Fibroblast of lung (primary cell): ENCODE measurements around the gene RPL37A. TPM values are rescaled to one million over a fixed set of nuclear protein-coding genes. Genes with fewer than 3 reads are reported as not detected.

Experiments
- DNase-seq, 2 donors: peaks; one replicate each; pipeline versions ENCODE4 v3.0.0 to v3.0.0-alpha.2; 2010; ENCODE audit warnings: low read depth in 2 of 2
- H2AFZ ChIP-seq: 2 replicates; pipeline ENCODE4 v1.5.1; 2012; ENCODE audit warnings: low read length, control low read depth, inconsistent platforms
- H3K27ac ChIP-seq: 2 replicates; pipeline ENCODE4 v1.5.1; 2011; ENCODE audit warnings: low read length, control low read depth; ENCODE audit not compliant: insufficient read depth
- H3K27me3 ChIP-seq: 2 replicates; pipeline ENCODE4 v1.5.1; 2011; ENCODE audit warnings: mild to moderate bottlenecking, low read length; ENCODE audit not compliant: control insufficient read depth, insufficient read depth
- H3K36me3 ChIP-seq: 2 replicates; pipeline ENCODE4 v1.5.1; 2011; ENCODE audit warnings: low read length; ENCODE audit not compliant: control insufficient read depth, insufficient read depth
- H3K4me1 ChIP-seq: 2 replicates; pipeline ENCODE4 v1.5.1; 2011; ENCODE audit warnings: low read length; ENCODE audit not compliant: control insufficient read depth, insufficient read depth; ENCODE audit errors: extremely low read depth
- H3K4me2 ChIP-seq: 2 replicates; pipeline ENCODE4 v1.5.1; 2011; ENCODE audit warnings: low read length, control low read depth; ENCODE audit not compliant: insufficient read depth; ENCODE audit errors: extremely low read depth
- H3K4me3 ChIP-seq, 4 experiments: fragments of 200-600 bp in 1 of 4; sonication (generic) in 1 of 4; replicated peaks in 1 of 4; 2 replicates each; pipeline ENCODE4 v1.5.1; 2011 to 2016; ENCODE audit warnings: low read length in 4 of 4, low read depth in 3 of 4, mild to moderate bottlenecking in 3 of 4, control low read depth in 2 of 4, inconsistent platforms in 1 of 4, mixed read lengths in 1 of 4; ENCODE audit not compliant: insufficient read depth in 1 of 4; ENCODE audit errors: control extremely low read depth in 1 of 4
- H3K79me2 ChIP-seq: 2 replicates; pipeline ENCODE4 v1.5.1; 2012; ENCODE audit warnings: mild to moderate bottlenecking, low read length, inconsistent platforms; ENCODE audit not compliant: control insufficient read depth, insufficient read depth
- H3K9ac ChIP-seq: 2 replicates; pipeline ENCODE4 v1.5.1; 2011; ENCODE audit warnings: mild to moderate bottlenecking, low read length, control low read depth; ENCODE audit not compliant: insufficient read depth
- H3K9me3 ChIP-seq: 2 replicates; pipeline ENCODE4 v1.5.1; 2012; ENCODE audit warnings: low read depth, low read length; ENCODE audit not compliant: control insufficient read depth, insufficient read depth
- H4K20me1 ChIP-seq: 2 replicates; pipeline ENCODE4 v1.5.1; 2011; ENCODE audit warnings: low read length; ENCODE audit not compliant: control insufficient read depth, insufficient read depth; ENCODE audit errors: extremely low read depth
- CTCF ChIP-seq, 2 donors: IDR thresholded peaks in 1 of 2; conservative IDR thresholded peaks in 1 of 2; 1 replicate in 1 of 2; 2 replicates in 1 of 2; pipeline ENCODE4 v1.5.1; 2011 to 2012; ENCODE audit warnings: low read length in 2 of 2, control low read depth in 1 of 2, inconsistent platforms in 1 of 2, low read depth in 1 of 2, mild to moderate bottlenecking in 1 of 2
- EZH2 ChIP-seq: IDR thresholded peaks from 2 replicates; pipeline ENCODE4 v1.5.1; 2012; ENCODE audit warnings: low read length, control low read depth, mild to moderate bottlenecking; ENCODE audit errors: missing control alignments
- polyA plus RNA-seq, 2 donors: library from polyadenylated mRNA; depleted of rRNA in 1 of 2; stranded (reverse) in 1 of 2; unstranded in 1 of 2; fragments of >200 nt; gene quantifications; 2 replicates each; pipeline ENCODE4 v1.2.1, GENCODE V29; 2011 to 2012; ENCODE audit warnings: missing spikeins in 1 of 2
- total RNA-seq: library from RNA; depleted of rRNA; stranded (reverse); fragments of >200 nt; gene quantifications from 2 replicates; pipeline ENCODE4 v1.2.1, GENCODE V29; 2014

RPL37A gene
- total and polyA plus RNA-seq, 2 donors (not counting 1 experiment from before 2014, with no cell fraction given) = 1,688 to 3,233 TPM

- peaks cover 4% of the 10 kb centered on the region for H3K4me1 ChIP-seq
- H3K4me2 ChIP-seq = no peak overlapping the region
- H2AFZ ChIP-seq = no peak overlapping the region
- no peak overlapping the region for H3K27ac ChIP-seq
- no peaks in the 10 kb centered on the region for H3K9me3 ChIP-seq
- H3K79me2 ChIP-seq = no peaks in the 10 kb centered on the region
- H3K36me3 ChIP-seq = no peaks in the 10 kb centered on the region
- TF ChIP-seq CTCF (conservative IDR thresholded peaks at IDR 0.05 in 1 of 2, IDR thresholded peaks at IDR 0.05 in 1 of 2; ENCODE audit: low read depth in 1 of 2, low read length in 2 of 2) (no peak), EZH2 (no peak)
- peak; percentile 59 to 81 for DNase-seq
- H4K20me1 ChIP-seq = no peaks in the 10 kb centered on the region
- no peaks in the 10 kb centered on the region for H3K27me3 ChIP-seq
- no peak overlapping the region for H3K9ac ChIP-seq
- no peak overlapping the region for H3K4me3 ChIP-seq
Observed at GRCh38 chr2:216490061-216490460, 8.6 kb upstream of the RPL37A start.

GRCh38 chr2:216491793-216492596 lies 6.6 kb upstream of the RPL37A start:
- Histone ChIP-seq H3K27me3 (no peaks in the 10 kb centered on the region), H2AFZ (no peak overlapping the region), H3K4me1 (peaks cover 8% of the 10 kb centered on the region), H3K4me2 (no peak overlapping the region), H3K36me3 (no peaks in the 10 kb centered on the region), H3K79me2 (no peaks in the 10 kb centered on the region), H4K20me1 (no peaks in the 10 kb centered on the region), H3K9me3 (no peaks in the 10 kb centered on the region), H3K9ac (no peak overlapping the region), H3K4me3 (no peak overlapping the region), H3K27ac (no peak overlapping the region)
- peak in 1 of 2 donors; percentile 42 for DNase-seq
- TF ChIP-seq EZH2 (no peak), CTCF (conservative IDR thresholded peaks at IDR 0.05 in 1 of 2, IDR thresholded peaks at IDR 0.05 in 1 of 2; ENCODE audit: low read depth in 1 of 2, low read length in 2 of 2) (no peak)

GRCh38 chr2:216492597-216493333 lies 5.9 kb upstream of the RPL37A start:
- no peaks in the 10 kb centered on the region for H3K27me3 ChIP-seq
- H3K79me2 ChIP-seq = peaks cover 4% of the 10 kb centered on the region
- peak; percentile 31 to 93 for DNase-seq
- H3K9ac ChIP-seq = no peak overlapping the region
- peaks cover 8% of the 10 kb centered on the region for H3K4me1 ChIP-seq
- no peaks in the 10 kb centered on the region for H3K36me3 ChIP-seq
- H2AFZ ChIP-seq = no peak overlapping the region
- H3K27ac ChIP-seq = no peak overlapping the region
- H4K20me1 ChIP-seq = no peaks in the 10 kb centered on the region
- H3K4me3 ChIP-seq = no peak overlapping the region
- TF ChIP-seq CTCF (conservative IDR thresholded peaks at IDR 0.05 in 1 of 2, IDR thresholded peaks at IDR 0.05 in 1 of 2; ENCODE audit: low read depth in 1 of 2, low read length in 2 of 2) = no peak
- TF ChIP-seq EZH2 = no peak
- H3K4me2 ChIP-seq = no peak overlapping the region
- H3K9me3 ChIP-seq = no peaks in the 10 kb centered on the region
